Choroid plexus epithelial cell (primary cell): Measurements from ENCODE around the gene CDKN2B-AS1.

Experiments used
- DNase-seq: peaks from one replicate; pipeline ENCODE4 v3.0.0-alpha.2; 2010; ENCODE audit warnings: low read depth
- H3K4me3 ChIP-seq: 2 replicates; pipeline ENCODE4 v1.5.1; 2011; ENCODE audit warnings: low read depth, mild to moderate bottlenecking, control low read depth, low read length, moderate library complexity
- TF ChIP-seq, protein P1 (sequence below): conservative IDR thresholded peaks from 2 replicates; pipeline ENCODE4 v1.5.1; 2011; ENCODE audit warnings: low read depth, mild to moderate bottlenecking, control low read depth, inconsistent platforms, low read length, moderate library complexity

The CDKN2B-AS1 gene

DNA sequence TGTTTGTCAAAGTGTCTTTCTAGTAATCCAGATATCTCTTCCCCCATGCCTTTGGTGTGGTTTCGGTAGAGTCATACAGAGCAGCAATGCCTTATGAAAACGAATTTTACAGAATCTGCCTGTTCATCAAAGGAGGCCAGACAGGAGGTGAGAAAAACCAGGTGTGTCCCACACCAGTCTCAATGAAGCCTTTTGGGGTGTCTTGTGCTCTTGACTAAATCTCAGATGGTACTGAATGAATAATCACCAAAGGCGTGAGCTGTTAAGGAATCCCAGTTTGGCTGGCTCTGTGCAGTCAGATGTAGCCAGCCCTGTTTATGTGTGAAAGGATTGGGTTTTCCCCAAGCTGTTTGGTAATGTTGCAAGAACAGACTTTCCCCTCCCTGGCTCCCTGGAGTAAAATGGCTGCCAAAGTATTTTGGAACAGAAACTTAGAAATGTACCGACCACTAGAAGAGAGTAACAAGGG lies 85.3 kb downstream of the CDKN2B-AS1 start:
- TF ChIP-seq, protein P1, sequence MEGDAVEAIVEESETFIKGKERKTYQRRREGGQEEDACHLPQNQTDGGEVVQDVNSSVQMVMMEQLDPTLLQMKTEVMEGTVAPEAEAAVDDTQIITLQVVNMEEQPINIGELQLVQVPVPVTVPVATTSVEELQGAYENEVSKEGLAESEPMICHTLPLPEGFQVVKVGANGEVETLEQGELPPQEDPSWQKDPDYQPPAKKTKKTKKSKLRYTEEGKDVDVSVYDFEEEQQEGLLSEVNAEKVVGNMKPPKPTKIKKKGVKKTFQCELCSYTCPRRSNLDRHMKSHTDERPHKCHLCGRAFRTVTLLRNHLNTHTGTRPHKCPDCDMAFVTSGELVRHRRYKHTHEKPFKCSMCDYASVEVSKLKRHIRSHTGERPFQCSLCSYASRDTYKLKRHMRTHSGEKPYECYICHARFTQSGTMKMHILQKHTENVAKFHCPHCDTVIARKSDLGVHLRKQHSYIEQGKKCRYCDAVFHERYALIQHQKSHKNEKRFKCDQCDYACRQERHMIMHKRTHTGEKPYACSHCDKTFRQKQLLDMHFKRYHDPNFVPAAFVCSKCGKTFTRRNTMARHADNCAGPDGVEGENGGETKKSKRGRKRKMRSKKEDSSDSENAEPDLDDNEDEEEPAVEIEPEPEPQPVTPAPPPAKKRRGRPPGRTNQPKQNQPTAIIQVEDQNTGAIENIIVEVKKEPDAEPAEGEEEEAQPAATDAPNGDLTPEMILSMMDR, result no peak

DNA sequence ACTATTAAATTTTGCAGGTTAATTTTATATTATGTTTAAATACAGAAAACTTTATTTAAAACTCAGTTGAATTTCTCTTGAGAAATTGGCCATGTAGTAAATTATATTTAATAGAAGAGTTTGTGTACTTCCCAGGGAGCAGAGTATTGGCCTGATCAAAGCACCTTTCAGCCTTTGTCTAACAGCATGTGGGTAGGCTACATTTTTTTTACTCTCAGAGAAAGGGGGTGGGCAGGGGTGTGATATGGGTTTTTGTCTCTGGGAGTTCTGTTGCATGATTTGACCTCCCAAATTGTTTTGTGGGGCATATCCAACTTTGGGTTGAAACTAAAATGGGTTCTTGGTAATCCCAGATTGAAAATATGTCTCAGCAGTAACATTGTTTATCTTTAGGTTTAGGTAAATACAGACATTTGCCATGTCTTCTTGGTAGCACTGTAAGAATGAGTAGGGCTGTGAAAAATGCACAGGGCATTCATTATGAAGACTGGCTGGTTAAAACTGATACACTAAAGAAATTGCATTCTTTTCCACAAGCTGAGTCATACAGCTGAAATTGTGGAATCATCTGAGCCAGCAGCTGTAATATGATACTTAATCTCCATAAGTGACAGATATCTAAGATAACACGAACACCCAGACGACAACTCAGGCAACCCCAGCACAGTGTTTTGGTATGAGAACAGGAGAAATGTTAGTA lies 89.9 kb downstream of the CDKN2B-AS1 start:
- TF ChIP-seq, protein P1, result no peak
- peak; percentile 92 for DNase-seq
- H3K4me3 ChIP-seq, result no peak overlapping the region

More for the DNA sequence above, 85.3 kb downstream of the CDKN2B-AS1 start:
- H3K4me3 ChIP-seq, result no peak overlapping the region
- DNase-seq, result peak; percentile 94

DNA sequence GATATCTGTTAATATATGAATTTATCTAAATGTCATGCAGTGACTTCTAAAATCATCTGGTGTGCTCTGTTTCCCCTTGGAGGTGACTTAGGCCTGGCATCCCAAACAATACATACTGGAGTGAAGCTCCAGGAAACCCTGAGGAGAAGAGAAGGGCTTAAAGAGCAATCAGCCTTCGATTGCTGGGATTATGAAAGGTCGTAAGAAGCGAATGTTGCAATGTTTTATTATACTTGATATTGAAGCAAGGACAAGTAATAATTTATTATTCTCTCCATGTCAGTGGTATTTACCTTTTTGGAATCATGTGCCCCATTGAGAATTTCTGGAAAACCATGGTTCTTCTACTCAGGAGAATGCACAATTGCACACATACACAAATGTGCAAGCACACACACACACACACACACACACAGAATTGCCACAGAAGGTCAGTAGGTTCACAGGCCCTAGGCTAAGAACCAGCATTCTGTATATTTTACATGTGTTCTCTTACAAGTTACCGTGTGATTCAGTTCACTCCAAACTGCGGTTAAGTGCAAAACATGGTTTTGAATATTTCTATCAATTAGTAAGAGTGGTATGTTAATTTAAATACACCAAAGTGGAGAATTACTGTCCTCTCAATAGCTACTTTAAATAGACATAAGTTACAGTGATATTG lies 93.6 kb downstream of the CDKN2B-AS1 start:
- TF ChIP-seq, protein P1, result no peak
- no peak overlapping the region for H3K4me3 ChIP-seq

DNA sequence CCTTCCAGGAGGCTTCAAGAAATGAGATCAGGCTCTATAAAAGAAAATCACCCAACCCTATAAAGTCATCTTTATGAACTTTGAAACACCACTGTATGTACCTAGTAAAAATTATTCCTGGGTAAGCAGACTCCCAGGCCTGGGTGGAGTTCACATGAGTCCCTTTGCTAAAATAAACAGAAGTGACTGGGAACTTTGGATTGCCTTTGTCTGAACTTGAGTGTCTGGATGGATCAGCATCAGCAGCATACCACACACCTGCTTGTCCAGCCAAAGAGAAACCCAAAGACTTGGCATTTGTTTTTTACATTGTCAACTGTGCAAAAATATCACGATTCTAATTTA lies 94.1 kb downstream of the CDKN2B-AS1 start:
- no peak overlapping the region for H3K4me3 ChIP-seq
- TF ChIP-seq, protein P1, result no peak
- DNase-seq, result no peak

More for the DNA sequence above, 93.6 kb downstream of the CDKN2B-AS1 start:
- DNase-seq, result no peak

DNA sequence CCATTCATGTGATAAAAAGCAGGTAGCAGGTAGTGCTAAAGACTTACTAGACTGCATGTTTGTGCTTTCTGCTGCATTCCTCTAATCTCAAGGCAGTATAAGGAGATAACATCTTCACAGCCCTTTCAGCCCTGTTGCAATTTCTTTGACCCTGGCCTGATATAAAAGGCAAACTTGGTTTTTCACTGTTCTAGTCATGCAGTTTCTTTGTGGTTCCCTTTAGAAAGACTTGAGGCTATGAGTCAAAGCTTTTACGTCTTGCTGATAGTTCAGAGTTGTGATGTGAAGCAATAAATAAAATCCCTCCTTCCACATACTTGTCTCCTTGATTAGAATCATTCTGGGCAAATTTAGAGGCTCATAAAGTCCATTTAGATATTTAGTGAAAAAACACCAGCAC lies 103.1 kb downstream of the CDKN2B-AS1 start:
- TF ChIP-seq, protein P1, result no peak
- peak; percentile 92 for DNase-seq
- no peak overlapping the region for H3K4me3 ChIP-seq

DNA sequence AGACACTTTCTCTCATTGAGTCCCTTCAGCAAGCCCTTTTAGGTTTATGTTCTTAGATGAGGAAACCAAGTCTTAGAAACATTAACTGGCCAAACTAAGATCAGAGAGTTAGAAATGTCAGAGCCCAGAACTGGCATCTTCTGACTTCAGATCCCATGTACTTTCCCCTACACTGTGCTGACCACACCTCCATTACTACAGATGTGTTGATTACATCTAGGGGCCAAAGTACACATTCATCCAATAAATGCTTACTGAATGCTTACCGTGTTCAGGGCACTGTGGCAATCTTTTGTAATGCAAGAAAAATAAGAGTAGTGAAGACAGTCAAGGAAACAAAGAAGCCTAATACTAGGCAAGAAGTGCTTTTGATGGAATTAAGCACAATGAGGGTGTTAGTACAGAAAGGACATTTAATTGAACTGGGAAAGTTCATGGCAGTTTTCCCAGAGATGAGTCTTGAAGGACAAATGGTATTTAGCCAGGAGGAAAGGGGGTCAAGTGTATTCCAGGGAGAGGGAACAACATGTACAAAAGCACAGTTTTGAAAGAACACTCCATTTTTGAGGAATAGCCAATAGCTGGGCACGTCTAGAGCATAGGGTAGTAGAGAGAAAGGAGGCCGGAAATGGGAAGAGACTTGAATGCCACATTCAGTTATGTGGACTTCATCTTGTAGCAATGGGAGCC lies 104.2 kb downstream of the CDKN2B-AS1 start:
- DNase-seq, result peak; percentile 72
- TF ChIP-seq, protein P1, result no peak
- no peak overlapping the region for H3K4me3 ChIP-seq
